ENCODE data around the gene ZNF550.

- no peak for TF ChIP-seq POLR2A (IDR thresholded peaks at IDR 0.05)
- TF ChIP-seq CTCF (IDR thresholded peaks at IDR 0.05), result no peak
- no peak for TF ChIP-seq EP300 (IDR thresholded peaks at IDR 0.05)
Observed at GRCh38 chr19:57560049-57560491, 407 bp upstream of the ZNF550 start.

Data from ovary (tissue), 3 donors.